ENCODE measurements around the gene SMARCAL1. TPM values are rescaled to one million over a fixed set of nuclear protein-coding genes. Genes with fewer than 3 reads are reported as not detected.

The SMARCAL1 gene
- total RNA-seq, 2 donors from 2014 or later: 9.9 to 27.7 TPM

DNA sequence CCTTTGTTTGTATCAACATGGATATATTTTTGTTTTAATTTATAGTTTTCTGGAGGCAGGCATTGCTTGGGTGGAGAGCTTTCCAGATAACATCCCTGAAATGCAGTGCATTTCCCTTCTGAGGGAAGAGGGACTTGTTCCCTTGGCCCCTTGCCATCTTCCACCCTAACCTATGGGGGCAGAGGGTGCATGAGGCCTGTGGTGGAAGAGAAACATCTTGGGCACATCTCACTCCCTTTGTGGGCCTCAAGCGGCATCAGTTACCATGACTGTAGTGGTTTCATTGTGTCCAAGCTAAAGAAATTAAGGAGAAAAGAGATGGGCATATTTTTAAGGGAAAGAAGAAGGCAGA is 81.0 kb downstream of the SMARCAL1 start:
- H3K36me3 ChIP-seq (replicated peaks in 1 of 2; ENCODE audit: insufficient read depth in 1 of 2, low read depth in 2 of 2): no peaks in the 10 kb centered on the region
- intact Hi-C loops (cut with DNase I): no loop called here
- ATAC-seq (no peak), DNase-seq (no peak)
- TF ChIP-seq, protein P1, sequence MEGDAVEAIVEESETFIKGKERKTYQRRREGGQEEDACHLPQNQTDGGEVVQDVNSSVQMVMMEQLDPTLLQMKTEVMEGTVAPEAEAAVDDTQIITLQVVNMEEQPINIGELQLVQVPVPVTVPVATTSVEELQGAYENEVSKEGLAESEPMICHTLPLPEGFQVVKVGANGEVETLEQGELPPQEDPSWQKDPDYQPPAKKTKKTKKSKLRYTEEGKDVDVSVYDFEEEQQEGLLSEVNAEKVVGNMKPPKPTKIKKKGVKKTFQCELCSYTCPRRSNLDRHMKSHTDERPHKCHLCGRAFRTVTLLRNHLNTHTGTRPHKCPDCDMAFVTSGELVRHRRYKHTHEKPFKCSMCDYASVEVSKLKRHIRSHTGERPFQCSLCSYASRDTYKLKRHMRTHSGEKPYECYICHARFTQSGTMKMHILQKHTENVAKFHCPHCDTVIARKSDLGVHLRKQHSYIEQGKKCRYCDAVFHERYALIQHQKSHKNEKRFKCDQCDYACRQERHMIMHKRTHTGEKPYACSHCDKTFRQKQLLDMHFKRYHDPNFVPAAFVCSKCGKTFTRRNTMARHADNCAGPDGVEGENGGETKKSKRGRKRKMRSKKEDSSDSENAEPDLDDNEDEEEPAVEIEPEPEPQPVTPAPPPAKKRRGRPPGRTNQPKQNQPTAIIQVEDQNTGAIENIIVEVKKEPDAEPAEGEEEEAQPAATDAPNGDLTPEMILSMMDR (IDR thresholded peaks at IDR 0.05): no peak
- TF ChIP-seq POLR2A (IDR thresholded peaks at IDR 0.05): no peak
- H3K4me1 ChIP-seq: peaks cover 10% of the 10 kb centered on the region
- H3K9me3 ChIP-seq: no peaks in the 10 kb centered on the region
- no peaks in the 10 kb centered on the region for H3K27me3 ChIP-seq
- H3K4me3 ChIP-seq: no peak overlapping the region
- 90 to 95% methylated on average over 1 of the region's 1 CpG for WGBS, 2 donors
- no peak overlapping the region for H3K27ac ChIP-seq

DNA sequence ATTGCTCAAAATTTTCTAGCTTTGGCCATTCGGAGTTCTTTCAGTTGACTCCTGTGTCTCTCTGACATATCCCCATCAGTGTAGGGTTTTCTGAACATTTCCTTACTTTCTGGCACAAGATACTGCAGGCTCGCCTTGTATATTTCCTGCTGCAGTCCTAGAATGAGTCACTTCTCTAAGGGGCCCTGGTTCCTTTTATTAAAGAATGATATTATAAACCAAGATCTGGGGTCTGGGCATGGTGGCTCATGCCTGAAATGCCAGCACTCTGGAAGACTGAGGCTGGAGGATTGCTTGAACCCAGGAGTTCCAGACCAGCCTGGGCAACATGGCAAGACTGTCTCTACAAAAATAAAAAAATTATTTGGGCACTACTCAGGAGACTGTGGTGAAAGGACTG is 83.4 kb downstream of the SMARCAL1 start:
- Histone ChIP-seq H3K4me3 (no peak overlapping the region), H3K36me3 (replicated peaks in 1 of 2; ENCODE audit: insufficient read depth in 1 of 2, low read depth in 2 of 2) (peaks cover 0 to 2% of the 10 kb centered on the region in 2 donors), H3K27me3 (no peaks in the 10 kb centered on the region), H3K9me3 (no peaks in the 10 kb centered on the region), H3K4me1 (peaks cover 22% of the 10 kb centered on the region), H3K27ac (no peak overlapping the region)
- ATAC-seq (no peak), DNase-seq (no peak)
- TF ChIP-seq POLR2A (IDR thresholded peaks at IDR 0.05): no peak
- TF ChIP-seq, protein P1 (IDR thresholded peaks at IDR 0.05): no peak
- 75 to 85% methylated on average over 2 of the region's 2 CpGs for WGBS, 2 donors
- intact Hi-C loops (cut with DNase I): no loop called here

DNA sequence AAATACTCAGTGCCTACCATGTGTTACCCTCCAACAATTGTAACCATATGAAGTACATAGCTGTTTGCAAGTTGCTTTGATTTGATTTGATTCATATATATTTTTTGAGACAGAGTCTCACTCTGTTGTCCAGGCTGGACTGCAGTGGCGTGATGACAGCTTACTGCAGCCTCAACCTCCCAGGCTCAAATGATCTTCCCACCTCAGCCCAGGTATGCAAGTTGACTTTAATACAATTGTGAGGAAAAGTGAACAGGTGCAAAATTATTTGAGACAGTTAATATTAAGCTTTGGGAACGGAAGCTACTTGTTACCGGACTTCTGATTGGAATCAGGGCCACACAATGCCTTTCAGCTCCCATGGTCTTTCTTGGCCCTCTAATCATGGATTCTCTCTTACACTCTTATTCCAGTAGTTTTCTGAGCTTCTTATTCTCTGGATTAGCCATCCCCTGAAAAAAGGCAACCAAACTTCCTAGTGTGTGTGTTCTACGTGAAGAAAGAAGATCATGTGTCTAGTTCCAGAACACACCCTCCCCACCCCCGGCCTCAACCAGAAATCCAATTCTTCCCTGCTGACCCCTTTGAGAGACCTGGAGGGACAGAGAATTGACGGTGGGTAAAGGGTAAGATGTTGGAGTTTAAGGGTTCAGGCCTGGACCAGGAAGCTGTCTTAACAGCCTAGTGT is 85.2 kb downstream of the SMARCAL1 start:
- peaks cover 34% of the 10 kb centered on the region for H3K4me1 ChIP-seq
- H3K36me3 ChIP-seq (replicated peaks in 1 of 2; ENCODE audit: insufficient read depth in 1 of 2, low read depth in 2 of 2): peaks cover 0 to 16% of the 10 kb centered on the region in 2 donors
- no peak overlapping the region for H3K4me3 ChIP-seq
- DNase-seq (no peak), ATAC-seq (no peak)
- TF ChIP-seq POLR2A (IDR thresholded peaks at IDR 0.05): no peak
- TF ChIP-seq, protein P1 (IDR thresholded peaks at IDR 0.05): no peak
- H3K9me3 ChIP-seq: no peaks in the 10 kb centered on the region
- intact Hi-C loops (cut with DNase I): no loop called here
- 78 to 83% methylated on average over 6 of the region's 6 CpGs for WGBS, 2 donors
- no peaks in the 10 kb centered on the region for H3K27me3 ChIP-seq
- peak overlapping the region in 1 of 4 donors; percentile 79 for H3K27ac ChIP-seq

DNA sequence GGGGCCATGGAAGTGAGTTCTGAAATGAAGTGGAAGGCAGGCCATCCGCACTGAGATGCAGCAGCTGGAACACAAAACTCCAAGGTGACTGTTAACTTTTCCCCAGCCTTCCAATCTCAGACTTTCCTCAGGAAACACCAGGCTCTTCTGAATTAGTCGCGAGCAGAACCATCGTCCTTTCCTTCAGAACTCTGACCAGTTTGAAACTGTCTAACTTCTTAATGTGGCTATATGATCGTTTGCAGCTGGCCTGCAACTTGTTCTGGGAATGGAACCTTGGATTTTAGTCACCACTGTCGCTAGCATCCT is 85.7 kb downstream of the SMARCAL1 start:
- Histone ChIP-seq H3K27me3 (no peaks in the 10 kb centered on the region), H3K27ac (peak overlapping the region; percentile 62 to 79 (median 72)), H3K36me3 (replicated peaks in 1 of 2; ENCODE audit: insufficient read depth in 1 of 2, low read depth in 2 of 2) (peaks cover 0 to 19% of the 10 kb centered on the region in 2 donors), H3K4me1 (peaks cover 34% of the 10 kb centered on the region), H3K9me3 (no peaks in the 10 kb centered on the region), H3K4me3 (peak overlapping the region in 1 of 2 donors; percentile 79)
- 23 to 39% methylated on average over 6 of the region's 6 CpGs for WGBS, 2 donors
- DNase-seq: no peak
- TF ChIP-seq, protein P1 (IDR thresholded peaks at IDR 0.05): no peak
- no peak for TF ChIP-seq POLR2A (IDR thresholded peaks at IDR 0.05)
- ATAC-seq: no peak
- intact Hi-C loops (cut with DNase I): no loop called here
